Parathyroid adenoma (tissue), 2 donors: ENCODE measurements around the gene TEX29.

Experiments
- H2AFZ ChIP-seq: fragments of 300-600 bp; sonication (generic); one replicate; pipeline ENCODE4 v1.7.0; 2017; ENCODE audit warnings: antibody characterized with exemption, mild to moderate bottlenecking
- H3K27ac ChIP-seq: fragments of 300-600 bp; sonication (generic); one replicate; pipeline ENCODE4 v1.7.0; 2017
- H3K27me3 ChIP-seq: fragments of 300-600 bp; sonication (generic); one replicate; pipeline ENCODE4 v1.7.0; 2017; ENCODE audit warnings: low read length; ENCODE audit not compliant: control insufficient read depth, insufficient read depth
- H3K36me3 ChIP-seq: fragments of 300-600 bp; sonication (generic); one replicate; pipeline ENCODE4 v1.7.0; 2017; ENCODE audit warnings: low read length; ENCODE audit not compliant: control insufficient read depth, insufficient read depth
- H3K4me1 ChIP-seq: fragments of 300-600 bp; sonication (generic); one replicate; pipeline ENCODE4 v1.7.0; 2017; ENCODE audit warnings: control low read depth
- H3K4me2 ChIP-seq: fragments of 300-600 bp; sonication (generic); one replicate; pipeline ENCODE4 v1.7.0; 2017; ENCODE audit warnings: low read length
- H3K4me3 ChIP-seq: fragments of 300-600 bp; sonication (generic); one replicate; pipeline ENCODE4 v1.7.0; 2017; ENCODE audit warnings: low read depth, low read length
- H3K79me2 ChIP-seq: fragments of 300-600 bp; sonication (generic); one replicate; pipeline ENCODE4 v1.7.0; 2017; ENCODE audit warnings: control low read depth
- H3K9ac ChIP-seq: fragments of 300-600 bp; sonication (generic); one replicate; pipeline ENCODE4 v1.7.0; 2017; ENCODE audit warnings: mild to moderate bottlenecking
- H3K9me3 ChIP-seq: fragments of 300-600 bp; sonication (generic); one replicate; pipeline ENCODE4 v1.7.0; 2017; ENCODE audit warnings: low read length; ENCODE audit not compliant: control insufficient read depth
- CTCF ChIP-seq: fragments of 300-600 bp; sonication (generic); IDR thresholded peaks from one replicate; pipeline ENCODE4 v1.7.0; 2017; ENCODE audit warnings: antibody characterized with exemption, mild to moderate bottlenecking
- donor health status: primary hyperparathyroidism.

TEX29 gene

GRCh38 chr13:111319998-111320911 is at the start of gene TEX29:
Gene TEX29, plus strand, starts transcription at chr13:111320642. Its CDS starts 249 bp downstream, at chr13:111320891.
- no peak within 1 kb of the TSS for H3K27ac ChIP-seq
- H3K4me1 ChIP-seq: no peaks in the 10 kb centered on the region
- no peak within 1 kb of the TSS for H3K9ac ChIP-seq
- H2AFZ ChIP-seq: no peak within 1 kb of the TSS
- no peaks in the 10 kb centered on the region for H3K27me3 ChIP-seq
- no peaks in the 10 kb centered on the region for H3K9me3 ChIP-seq
- no peak within 1 kb of the TSS for H3K4me2 ChIP-seq
- TF ChIP-seq CTCF: no peak
- no peak within 1 kb of the TSS for H3K4me3 ChIP-seq
- H3K79me2 ChIP-seq: no peaks in the 10 kb centered on the region
- H3K36me3 ChIP-seq: no peaks in the 10 kb centered on the region

GRCh38 chr13:111270765-111271698 is 49.4 kb upstream of the TEX29 start:
- no peaks in the 10 kb centered on the region for H3K79me2 ChIP-seq
- no peak overlapping the region for H3K9ac ChIP-seq
- H3K36me3 ChIP-seq: no peaks in the 10 kb centered on the region

GRCh38 chr13:111272117-111272516 is 48.3 kb upstream of the TEX29 start:
- no peak overlapping the region for H3K27ac ChIP-seq
- H3K79me2 ChIP-seq: no peaks in the 10 kb centered on the region
- no peaks in the 10 kb centered on the region for H3K9me3 ChIP-seq
- TF ChIP-seq CTCF: no peak
- no peak overlapping the region for H2AFZ ChIP-seq
- H3K9ac ChIP-seq: no peak overlapping the region
- H3K36me3 ChIP-seq: no peaks in the 10 kb centered on the region
- H3K27me3 ChIP-seq: no peaks in the 10 kb centered on the region
- no peak overlapping the region for H3K4me2 ChIP-seq
- H3K4me1 ChIP-seq: no peaks in the 10 kb centered on the region
- H3K4me3 ChIP-seq: no peak overlapping the region

More at GRCh38 chr13:111270765-111271698, 49.4 kb upstream of the TEX29 start:
- H3K9me3 ChIP-seq: no peaks in the 10 kb centered on the region
- H3K27ac ChIP-seq: no peak overlapping the region
- no peak for TF ChIP-seq CTCF
- no peak overlapping the region for H3K4me3 ChIP-seq
- no peaks in the 10 kb centered on the region for H3K4me1 ChIP-seq
- H2AFZ ChIP-seq: no peak overlapping the region
- H3K27me3 ChIP-seq: no peaks in the 10 kb centered on the region
- H3K4me2 ChIP-seq: no peak overlapping the region

- Histone ChIP-seq H3K36me3 (no peaks in the 10 kb centered on the region), H3K4me3 (no peak overlapping the region), H3K79me2 (no peaks in the 10 kb centered on the region), H3K9me3 (no peaks in the 10 kb centered on the region), H3K4me2 (no peak overlapping the region), H3K4me1 (no peaks in the 10 kb centered on the region), H3K27ac (no peak overlapping the region), H2AFZ (no peak overlapping the region), H3K9ac (no peak overlapping the region), H3K27me3 (no peaks in the 10 kb centered on the region)
- TF ChIP-seq CTCF: no peak
These were observed 45.1 kb upstream of the TEX29 start for GRCh38 chr13:111275382-111275781.
